A673 (cell line): ENCODE measurements around the gene EEF1G.
"Not testable (repeated sequence)": the region's sequence is repeated elsewhere in the genome, so short reads cannot be mapped to it uniquely, and the experiment has no call there.

ENCODE experiments used
- EZH2 ChIP-seq: fragments of 200-600 bp; sonication (generic); IDR thresholded peaks from 2 replicates; pipeline ENCODE4 v1.6.1; 2017; ENCODE audit warnings: borderline replicate concordance, low read depth, mild to moderate bottlenecking, mixed read lengths, antibody characterized with exemption, low read length; ENCODE audit not compliant: poor library complexity, severe bottlenecking
- TF ChIP-seq, protein P1 (sequence below): fragments of 300-800, 200-600 bp; sonication (generic); conservative IDR thresholded peaks from 2 replicates; pipeline ENCODE4 v1.5.1; 2017; ENCODE audit warnings: low read depth, mild to moderate bottlenecking, antibody characterized with exemption, low read length, moderate library complexity, mixed read lengths

DNA sequence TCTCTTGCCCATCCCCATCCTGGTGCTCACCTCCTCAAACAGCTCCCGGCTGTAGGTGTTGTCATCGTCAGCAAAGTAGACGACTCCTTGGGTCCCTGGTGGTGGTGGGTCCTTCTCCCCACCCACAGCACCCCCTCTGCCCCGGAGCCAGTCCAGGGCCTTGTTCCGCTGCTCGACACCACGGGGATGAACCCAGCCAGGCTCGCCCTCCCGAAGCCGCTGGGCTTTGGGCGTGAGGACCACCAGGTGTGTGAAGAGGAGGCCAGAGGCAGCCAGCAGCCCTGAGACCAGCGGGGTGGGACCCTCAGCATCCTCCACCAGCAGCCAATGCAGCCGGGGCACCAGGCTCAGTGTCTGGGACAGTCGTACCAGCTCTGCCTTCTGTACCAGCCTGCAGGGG is 43.3 kb upstream of the EEF1G start:
- TF ChIP-seq, protein P1, sequence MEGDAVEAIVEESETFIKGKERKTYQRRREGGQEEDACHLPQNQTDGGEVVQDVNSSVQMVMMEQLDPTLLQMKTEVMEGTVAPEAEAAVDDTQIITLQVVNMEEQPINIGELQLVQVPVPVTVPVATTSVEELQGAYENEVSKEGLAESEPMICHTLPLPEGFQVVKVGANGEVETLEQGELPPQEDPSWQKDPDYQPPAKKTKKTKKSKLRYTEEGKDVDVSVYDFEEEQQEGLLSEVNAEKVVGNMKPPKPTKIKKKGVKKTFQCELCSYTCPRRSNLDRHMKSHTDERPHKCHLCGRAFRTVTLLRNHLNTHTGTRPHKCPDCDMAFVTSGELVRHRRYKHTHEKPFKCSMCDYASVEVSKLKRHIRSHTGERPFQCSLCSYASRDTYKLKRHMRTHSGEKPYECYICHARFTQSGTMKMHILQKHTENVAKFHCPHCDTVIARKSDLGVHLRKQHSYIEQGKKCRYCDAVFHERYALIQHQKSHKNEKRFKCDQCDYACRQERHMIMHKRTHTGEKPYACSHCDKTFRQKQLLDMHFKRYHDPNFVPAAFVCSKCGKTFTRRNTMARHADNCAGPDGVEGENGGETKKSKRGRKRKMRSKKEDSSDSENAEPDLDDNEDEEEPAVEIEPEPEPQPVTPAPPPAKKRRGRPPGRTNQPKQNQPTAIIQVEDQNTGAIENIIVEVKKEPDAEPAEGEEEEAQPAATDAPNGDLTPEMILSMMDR = not testable (repeated sequence)
- TF ChIP-seq EZH2 = not testable (repeated sequence)
